HFFc6 (cell line): ENCODE measurements around the gene PFKFB3. TPM values are rescaled to one million over a fixed set of nuclear protein-coding genes. Genes with fewer than 3 reads are reported as not detected.
A peak's percentile ranks its signal among the peaks of the same experiment; 100 is the strongest.
"Not testable (repeated sequence)": the region's sequence is repeated elsewhere in the genome, so short reads cannot be mapped to it uniquely, and the experiment has no call there.

Experiments used
- DNase-seq: peaks from one replicate; pipeline ENCODE4 v3.0.0-alpha.2; 2018
- H3K27ac Mint-ChIP-seq: 2 replicates; pipeline ENCODE4 v1.8.0; 2020; ENCODE audit warnings: mild to moderate bottlenecking, mixed read lengths
- H3K27me3 Mint-ChIP-seq: 2 replicates; pipeline ENCODE4 v1.8.0; 2021; ENCODE audit warnings: mild to moderate bottlenecking, moderate library complexity, mixed read lengths; ENCODE audit not compliant: insufficient read depth
- H3K36me3 Mint-ChIP-seq: 2 replicates; pipeline ENCODE4 v1.8.0; 2021; ENCODE audit warnings: low read depth, mixed read lengths
- H3K4me1 Mint-ChIP-seq: 2 replicates; pipeline ENCODE4 v1.8.0; 2020; ENCODE audit warnings: low read depth, mixed read lengths
- H3K4me3 Mint-ChIP-seq: 2 replicates; pipeline ENCODE4 v1.8.0; 2020; ENCODE audit warnings: mild to moderate bottlenecking, moderate library complexity, mixed read lengths
- H3K9me3 Mint-ChIP-seq: 2 replicates; pipeline ENCODE4 v1.8.0; 2020; ENCODE audit warnings: mild to moderate bottlenecking, mixed read lengths
- CTCF ChIP-seq: fragments of 200-600 bp; sonication (generic); IDR thresholded peaks from 2 replicates; pipeline ENCODE4 v1.5.0; 2021; ENCODE audit warnings: antibody characterized with exemption, mild to moderate bottlenecking
- total RNA-seq, 6 experiments: library from RNA; stranded (reverse); fragmentation: NEBNext Ultra II Directional; extraction: Animal tissue kit (Norgen Biotek cat#: 25700); gene quantifications; 2 replicates in 1 of 6; 3 replicates in 5 of 6; pipeline ENCODE4 v1.2.3, GENCODE V29; 2021

The PFKFB3 gene
- total RNA-seq, 6 experiments from 2014 or later: 25.4 to 34.6 (median 28.7) TPM

GRCh38 chr10:6236349-6237198 is 33.8 kb downstream of the PFKFB3 start:
- no peak for DNase-seq
- Mint-ChIP-seq H3K36me3 (peaks cover 5% of the 10 kb centered on the region), H3K27ac (no peak overlapping the region), H3K4me1 (peaks cover 30% of the 10 kb centered on the region), H3K4me3 (no peak overlapping the region), H3K27me3 (peaks cover 3% of the 10 kb centered on the region; the same call in 1 of the 2 replicates), H3K9me3 (no peaks in the 10 kb centered on the region; the same call in 1 of the 2 replicates)
- TF ChIP-seq CTCF: no peak

DNA sequence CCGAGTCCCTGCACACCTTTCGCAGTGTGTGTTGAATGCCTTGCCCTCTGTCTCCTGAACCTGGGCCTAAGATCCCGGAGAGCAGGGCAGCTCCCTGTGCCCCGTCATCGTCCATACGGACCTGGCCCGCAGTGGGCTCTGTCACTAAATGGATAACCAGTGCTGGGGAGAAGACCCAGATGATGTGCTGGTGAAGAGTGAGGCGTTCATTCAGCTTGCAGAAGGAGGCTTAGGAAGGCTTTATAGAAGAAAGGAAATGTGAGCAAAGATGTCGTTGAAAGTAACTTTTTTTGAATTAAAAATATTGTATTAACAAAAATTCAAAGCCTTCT is 34.4 kb downstream of the PFKFB3 start:
- peaks cover 4% of the 10 kb centered on the region for H3K27me3 Mint-ChIP-seq
- no peak for TF ChIP-seq CTCF
- H3K4me1 Mint-ChIP-seq: peaks cover 36% of the 10 kb centered on the region
- H3K36me3 Mint-ChIP-seq: peaks cover 5% of the 10 kb centered on the region
- H3K27ac Mint-ChIP-seq: no peak overlapping the region
- no peak for DNase-seq
- H3K9me3 Mint-ChIP-seq: no peaks in the 10 kb centered on the region; the same call in 1 of the 2 replicates
- no peak overlapping the region for H3K4me3 Mint-ChIP-seq

DNA sequence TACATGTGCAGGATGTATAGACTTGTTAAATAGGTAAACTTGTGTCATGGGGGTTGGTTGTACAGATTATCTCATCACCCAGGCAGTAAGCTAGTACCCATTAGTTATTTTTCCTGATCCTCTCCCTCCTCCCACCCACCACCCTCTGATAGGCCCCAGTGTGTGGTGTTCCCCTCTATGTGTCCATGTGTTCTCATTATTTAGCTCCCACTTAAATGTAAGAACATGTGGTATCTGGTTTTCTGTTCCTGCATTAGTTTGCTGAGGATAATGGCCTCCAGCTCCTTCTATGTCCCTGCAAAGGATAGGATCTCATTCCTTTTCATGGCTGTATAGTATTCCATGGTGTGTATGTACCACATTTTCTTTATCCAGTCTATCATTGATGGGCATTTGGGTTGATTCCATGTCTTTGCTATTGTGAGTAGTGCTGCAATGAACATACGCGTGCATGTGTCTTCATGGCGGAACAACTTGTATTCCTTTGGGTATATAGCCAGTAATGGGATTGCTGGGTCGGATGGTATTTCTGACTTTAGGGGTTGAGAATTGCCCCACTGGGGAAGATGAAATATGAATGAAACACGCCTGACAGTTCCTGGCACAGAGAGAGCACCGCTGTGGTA is 36.0 kb downstream of the PFKFB3 start:
- not testable (repeated sequence) for DNase-seq, H3K27me3 Mint-ChIP-seq, H3K9me3 Mint-ChIP-seq, H3K36me3 Mint-ChIP-seq
- peaks cover 39% of the 10 kb centered on the region for H3K4me1 Mint-ChIP-seq
- H3K27ac Mint-ChIP-seq: peak overlapping the region; percentile 80
- H3K4me3 Mint-ChIP-seq: peak overlapping the region; percentile 46; the same call in 1 of the 2 replicates

DNA sequence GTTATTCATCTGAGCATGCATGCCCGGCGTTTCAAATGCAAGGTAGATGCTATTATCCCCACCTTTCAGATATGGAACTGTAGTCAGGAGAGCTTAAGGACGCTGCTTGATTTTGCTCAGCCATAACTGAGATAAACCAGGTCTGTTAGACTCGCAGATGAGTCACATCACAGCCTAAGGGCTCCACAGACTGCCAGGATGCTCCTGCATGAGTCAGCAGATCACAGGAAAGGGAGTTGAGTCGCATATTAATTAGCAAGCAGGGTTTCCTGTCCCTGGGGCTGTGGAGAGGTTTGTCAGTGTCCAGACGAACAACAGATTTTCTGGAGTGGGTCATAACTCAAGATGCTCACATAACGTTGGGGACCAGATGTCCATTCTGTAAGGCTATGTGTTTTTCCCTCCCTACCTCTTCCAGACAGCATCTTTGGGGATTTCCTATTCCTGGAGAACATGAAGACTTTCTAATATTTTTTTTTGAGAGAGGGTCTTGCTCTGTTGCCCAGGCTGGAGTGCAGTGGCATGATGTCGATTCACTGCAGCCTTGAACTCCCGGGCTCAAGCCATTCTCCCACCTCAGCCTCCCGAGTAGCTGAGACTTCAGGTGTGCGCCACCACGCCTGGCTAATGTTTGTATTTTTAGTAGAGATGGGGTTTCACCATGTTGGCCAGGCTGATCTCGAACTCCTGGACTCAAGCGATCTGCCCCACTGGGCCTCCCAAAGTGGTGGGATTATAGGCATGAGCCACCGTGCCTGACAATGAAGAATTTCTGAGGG is 36.7 kb downstream of the PFKFB3 start:
- Mint-ChIP-seq H3K4me3 (peak overlapping the region; percentile 46; the same call in 1 of the 2 replicates), H3K27me3 (peaks cover 5% of the 10 kb centered on the region), H3K36me3 (peaks cover 5% of the 10 kb centered on the region), H3K4me1 (peaks cover 39% of the 10 kb centered on the region), H3K9me3 (no peaks in the 10 kb centered on the region; the same call in 1 of the 2 replicates), H3K27ac (peak overlapping the region; percentile 80)
- peak; percentile 99 for DNase-seq
- TF ChIP-seq CTCF: no peak

DNA sequence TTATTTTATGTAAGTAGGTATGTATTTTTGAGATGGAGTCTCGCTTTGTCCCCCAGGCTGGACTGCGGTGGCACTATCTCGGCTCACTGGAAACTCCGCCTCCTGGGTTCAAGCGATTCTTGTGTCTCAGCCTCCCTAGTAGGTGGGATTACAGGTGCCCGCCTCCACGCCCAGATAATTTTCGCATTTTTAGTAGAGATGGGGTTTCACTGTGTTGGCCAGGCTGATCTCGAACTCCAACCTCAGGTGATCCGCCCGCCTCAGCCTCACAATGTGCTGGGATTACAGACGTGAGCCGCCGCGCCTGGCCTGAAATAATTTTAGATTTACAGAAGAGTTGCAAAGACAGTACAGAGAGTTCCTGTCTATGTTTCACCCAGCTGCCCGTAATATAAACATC is 37.5 kb downstream of the PFKFB3 start:
- Mint-ChIP-seq H3K27ac (0 out of 2 replicates have a peak overlapping the region, but pooled peaks have one; percentile 29), H3K4me1 (peaks cover 39% of the 10 kb centered on the region), H3K36me3 (peaks cover 5% of the 10 kb centered on the region), H3K27me3 (peaks cover 5% of the 10 kb centered on the region), H3K4me3 (no peak overlapping the region), H3K9me3 (no peaks in the 10 kb centered on the region; the same call in 1 of the 2 replicates)
- TF ChIP-seq CTCF: no peak
- DNase-seq: no peak
